Uterus (tissue), 4 donors: Measurements from ENCODE around the gene WNK1. TPM values are rescaled to one million over a fixed set of nuclear protein-coding genes. Genes with fewer than 3 reads are reported as not detected.

Experiments used
- DNase-seq, 2 donors: peaks; one replicate each; pipeline ENCODE4 v3.0.0-alpha.2; 2019 to 2020
- H3K27ac ChIP-seq, 2 donors: fragments of 200-600 bp; sonication (generic); 1 replicate in 1 of 2; 2 replicates in 1 of 2; pipeline ENCODE4 v1.5.1; 2016 to 2018
- H3K27me3 ChIP-seq, 2 donors: fragments of 200-600 bp; sonication (generic); one replicate each; pipeline ENCODE4 v1.5.1; 2018 to 2019; ENCODE audit warnings: control low read depth in 1 of 2
- H3K36me3 ChIP-seq, 2 donors: fragments of 200-600 bp; sonication (generic); one replicate each; pipeline ENCODE4 v1.5.1; 2019; ENCODE audit warnings: control low read depth in 1 of 2
- H3K4me1 ChIP-seq, 2 donors: fragments of 200-600 bp; sonication (generic); one replicate each; pipeline ENCODE4 v1.5.1; 2018 to 2019; ENCODE audit warnings: control low read depth in 1 of 2
- H3K4me3 ChIP-seq, 2 donors: fragments of 200-600 bp; sonication (generic); 1 replicate in 1 of 2; 2 replicates in 1 of 2; pipeline ENCODE4 v1.5.1; 2018 to 2019; ENCODE audit warnings: mild to moderate bottlenecking in 1 of 2
- H3K9me3 ChIP-seq, 2 donors: fragments of 200-600 bp; sonication (generic); one replicate each; pipeline ENCODE4 v1.5.1; 2019; ENCODE audit warnings: control low read depth in 1 of 2
- POLR2A ChIP-seq, 2 donors: fragments of 450-650 bp; IDR thresholded peaks; one replicate each; pipeline ENCODE4 v1.6.1; 2016; ENCODE audit warnings: antibody characterized with exemption in 2 of 2, mild to moderate bottlenecking in 1 of 2, moderate library complexity in 1 of 2
- intact Hi-C: fragments of 100-400 bp; cut with DNase I; formaldehyde crosslinking; loops from one replicate; pipeline ENCODE4 v1.15.1; 2023; ENCODE audit warnings: low total_unique reads
- total RNA-seq, 4 donors: library from RNA; depleted of rRNA in 3 of 4; stranded (reverse); fragments of >200 nt in 3 of 4; gene quantifications; one replicate each; pipeline versions ENCODE4 v1.1.0 to v1.2.4, GENCODE V29; 2014 to 2023
- TF ChIP-seq, protein P1 (sequence below), 4 experiments: fragments of 200-600 bp in 2 of 4; fragments of 450-650 bp in 2 of 4; sonication (generic) in 2 of 4; IDR thresholded peaks; one replicate each; pipeline ENCODE4 v1.5.1; 2016 to 2019; ENCODE audit warnings: antibody characterized with exemption in 4 of 4, mild to moderate bottlenecking in 2 of 4, moderate library complexity in 1 of 4
- donor health status: DM: yes; HTN: yes; CAD: no.

WNK1 gene
- total RNA-seq, 4 donors from 2014 or later, result 57.1 to 208 (median 81.0) TPM

DNA sequence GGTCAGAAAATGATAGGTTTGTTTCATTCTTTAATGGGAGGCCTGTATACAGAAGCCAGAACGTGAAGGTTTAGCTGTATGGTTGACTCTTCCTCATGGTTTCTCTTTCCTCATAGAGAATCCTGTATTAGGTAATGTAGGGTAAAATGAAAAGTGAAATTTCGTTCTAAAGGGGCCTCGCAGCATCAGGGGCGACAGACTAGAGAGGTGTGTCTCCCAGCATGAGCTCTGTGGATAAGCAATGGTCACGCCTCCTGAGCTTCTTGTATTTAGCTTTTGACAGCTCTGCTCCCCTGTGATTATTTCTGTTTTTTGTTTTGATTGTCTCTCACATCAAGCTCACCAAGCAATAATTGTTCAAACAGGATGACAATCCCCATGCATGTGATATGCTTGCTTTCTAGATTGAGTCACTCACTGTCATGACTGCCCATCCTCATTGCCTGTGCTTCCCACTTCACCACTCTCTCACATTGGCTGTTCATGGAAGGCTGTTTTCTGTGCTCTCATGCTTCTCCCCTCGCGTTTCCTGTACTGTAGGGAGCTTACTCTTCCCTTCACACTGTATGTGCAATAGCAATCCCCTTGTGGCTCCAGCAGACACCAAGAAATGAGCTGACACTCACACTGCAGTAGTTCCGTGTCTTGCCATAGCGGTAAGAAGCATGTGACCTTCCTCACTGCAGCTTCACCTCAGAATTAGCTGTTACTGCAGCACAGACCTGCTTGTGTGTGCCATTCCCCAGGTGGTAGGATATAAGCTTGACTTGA is 153.1 kb downstream of the WNK1 start:
- DNase-seq, result no peak
- H3K4me3 ChIP-seq, result no peak overlapping the region
- no peak for TF ChIP-seq POLR2A (IDR thresholded peaks at IDR 0.05)
- TF ChIP-seq, protein P1, sequence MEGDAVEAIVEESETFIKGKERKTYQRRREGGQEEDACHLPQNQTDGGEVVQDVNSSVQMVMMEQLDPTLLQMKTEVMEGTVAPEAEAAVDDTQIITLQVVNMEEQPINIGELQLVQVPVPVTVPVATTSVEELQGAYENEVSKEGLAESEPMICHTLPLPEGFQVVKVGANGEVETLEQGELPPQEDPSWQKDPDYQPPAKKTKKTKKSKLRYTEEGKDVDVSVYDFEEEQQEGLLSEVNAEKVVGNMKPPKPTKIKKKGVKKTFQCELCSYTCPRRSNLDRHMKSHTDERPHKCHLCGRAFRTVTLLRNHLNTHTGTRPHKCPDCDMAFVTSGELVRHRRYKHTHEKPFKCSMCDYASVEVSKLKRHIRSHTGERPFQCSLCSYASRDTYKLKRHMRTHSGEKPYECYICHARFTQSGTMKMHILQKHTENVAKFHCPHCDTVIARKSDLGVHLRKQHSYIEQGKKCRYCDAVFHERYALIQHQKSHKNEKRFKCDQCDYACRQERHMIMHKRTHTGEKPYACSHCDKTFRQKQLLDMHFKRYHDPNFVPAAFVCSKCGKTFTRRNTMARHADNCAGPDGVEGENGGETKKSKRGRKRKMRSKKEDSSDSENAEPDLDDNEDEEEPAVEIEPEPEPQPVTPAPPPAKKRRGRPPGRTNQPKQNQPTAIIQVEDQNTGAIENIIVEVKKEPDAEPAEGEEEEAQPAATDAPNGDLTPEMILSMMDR (IDR thresholded peaks at IDR 0.05), result no peak
- H3K9me3 ChIP-seq, result no peaks in the 10 kb centered on the region
- no peaks in the 10 kb centered on the region for H3K27me3 ChIP-seq
- H3K4me1 ChIP-seq, result no peaks in the 10 kb centered on the region
- no peak overlapping the region for H3K27ac ChIP-seq
- intact Hi-C loops, result no loop called here
- no peaks in the 10 kb centered on the region for H3K36me3 ChIP-seq

DNA sequence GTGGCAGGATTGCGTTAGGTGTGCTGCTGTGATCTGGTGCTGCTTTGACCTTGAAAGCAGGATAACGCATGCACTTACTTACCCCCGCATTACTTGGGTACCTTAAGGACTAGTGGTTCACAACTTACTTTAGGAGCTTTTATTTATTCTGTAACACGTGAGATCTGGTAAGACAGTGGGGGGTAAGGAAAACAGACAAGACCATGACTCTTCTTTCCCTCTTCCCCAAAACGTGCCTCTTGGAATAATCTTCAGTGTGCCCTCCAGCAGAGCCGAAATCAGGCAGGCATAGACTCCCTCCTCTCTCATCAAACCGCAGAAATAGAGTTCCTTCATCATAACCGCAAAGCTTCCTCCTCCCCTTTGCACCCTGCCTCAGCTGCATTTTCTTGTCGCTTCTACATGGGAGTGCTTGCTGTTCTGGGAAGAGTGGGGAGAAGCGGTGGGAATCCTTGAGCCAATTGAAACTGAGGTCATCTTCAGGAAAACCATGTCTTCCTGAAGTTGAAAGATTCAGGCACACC is 153.7 kb downstream of the WNK1 start:
- no peaks in the 10 kb centered on the region for H3K36me3 ChIP-seq
- no peaks in the 10 kb centered on the region for H3K9me3 ChIP-seq
- intact Hi-C loops, result no loop called here
- H3K27me3 ChIP-seq, result no peaks in the 10 kb centered on the region
- no peak overlapping the region for H3K27ac ChIP-seq
- TF ChIP-seq, protein P1 (IDR thresholded peaks at IDR 0.05), result no peak
- no peak for TF ChIP-seq POLR2A (IDR thresholded peaks at IDR 0.05)
- H3K4me3 ChIP-seq, result no peak overlapping the region
- H3K4me1 ChIP-seq, result no peaks in the 10 kb centered on the region
- DNase-seq, result no peak

DNA sequence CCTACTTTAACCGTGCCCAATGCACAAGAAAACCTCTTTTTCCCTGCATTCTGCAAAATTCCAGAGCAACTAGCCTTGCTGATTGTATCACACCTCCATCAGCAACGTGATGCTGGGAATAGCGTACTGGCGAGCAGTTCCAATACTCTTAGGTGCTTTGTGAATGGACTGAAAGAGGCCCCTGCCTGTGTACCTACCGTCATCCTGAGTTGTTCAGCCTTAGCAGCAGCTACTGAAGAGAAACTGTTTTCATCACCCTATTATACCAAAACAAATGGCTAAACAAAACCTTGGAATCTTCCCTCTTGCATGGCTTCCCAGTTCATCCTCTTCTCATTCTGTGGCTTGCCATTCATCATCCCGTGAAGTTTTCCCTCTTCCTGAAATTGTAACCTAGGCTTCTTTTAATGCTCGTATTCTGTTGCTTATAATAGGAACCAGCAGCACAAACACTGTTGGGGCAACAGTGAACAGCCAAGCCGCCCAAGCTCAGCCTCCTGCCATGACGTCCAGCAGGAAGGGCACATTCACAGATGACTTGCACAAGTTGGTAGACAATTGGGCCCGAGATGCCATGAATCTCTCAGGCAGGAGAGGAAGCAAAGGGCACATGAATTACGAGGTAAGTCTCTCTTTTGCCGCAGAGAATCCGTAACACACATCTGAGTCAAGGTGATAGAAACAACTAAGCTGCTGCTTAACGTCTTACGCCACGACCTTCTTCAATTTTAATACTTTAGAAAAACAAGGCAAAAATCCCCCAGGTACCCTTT is 155.2 kb downstream of the WNK1 start:
- Histone ChIP-seq H3K9me3 (no peaks in the 10 kb centered on the region), H3K27ac (no peak overlapping the region), H3K4me1 (no peaks in the 10 kb centered on the region), H3K4me3 (no peak overlapping the region), H3K36me3 (no peaks in the 10 kb centered on the region), H3K27me3 (no peaks in the 10 kb centered on the region)
- TF ChIP-seq, protein P1 (IDR thresholded peaks at IDR 0.05), result no peak
- TF ChIP-seq POLR2A (IDR thresholded peaks at IDR 0.05), result no peak
- intact Hi-C loops, result no loop called here
- no peak for DNase-seq

DNA sequence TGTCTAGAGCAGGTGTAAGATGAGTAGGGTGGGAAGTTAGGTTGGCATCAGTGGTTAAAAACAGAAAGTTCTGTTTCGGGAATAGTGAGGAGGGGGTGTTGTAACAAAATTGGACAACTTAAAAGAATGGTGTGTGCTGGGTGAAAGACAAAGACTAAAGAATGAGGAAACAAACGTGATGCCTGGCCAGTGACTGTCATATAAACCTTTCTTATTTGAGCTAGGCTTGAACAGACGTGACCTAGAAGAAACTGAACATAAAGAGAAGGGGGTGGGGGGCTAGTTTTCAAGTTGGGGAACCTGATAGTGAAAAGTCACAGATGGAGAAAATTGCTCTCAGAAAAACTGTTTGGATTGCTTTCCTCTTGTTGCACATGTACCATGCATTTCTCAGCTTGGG is 157.5 kb downstream of the WNK1 start:
- intact Hi-C loops, result no loop called here
- Histone ChIP-seq H3K27ac (no peak overlapping the region), H3K4me1 (no peaks in the 10 kb centered on the region), H3K27me3 (no peaks in the 10 kb centered on the region), H3K9me3 (no peaks in the 10 kb centered on the region), H3K4me3 (no peak overlapping the region), H3K36me3 (no peaks in the 10 kb centered on the region)
- no peak for DNase-seq
- TF ChIP-seq POLR2A (IDR thresholded peaks at IDR 0.05), result no peak
- TF ChIP-seq, protein P1 (IDR thresholded peaks at IDR 0.05), result no peak

DNA sequence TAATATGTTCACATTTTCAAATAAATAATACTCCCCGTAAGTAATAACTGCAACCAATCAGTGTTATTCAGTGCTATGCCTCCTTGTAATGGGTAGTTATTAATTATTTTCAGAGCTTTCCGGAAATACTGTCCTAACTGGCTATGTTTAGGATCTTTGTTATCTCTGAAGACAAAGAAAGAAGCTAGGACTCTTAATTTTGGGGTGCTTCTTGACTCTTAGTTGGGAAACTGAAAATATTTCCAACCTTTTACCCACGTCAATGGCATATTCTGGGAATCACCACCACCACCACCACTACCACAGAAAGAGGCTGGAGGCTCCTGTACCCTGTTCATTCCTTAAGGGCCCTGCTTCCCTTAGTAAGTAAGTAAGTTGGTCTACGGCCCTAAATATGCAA is 158.0 kb downstream of the WNK1 start:
- no peaks in the 10 kb centered on the region for H3K4me1 ChIP-seq
- DNase-seq, result no peak
- H3K27ac ChIP-seq, result no peak overlapping the region
- intact Hi-C loops, result no loop called here
- no peaks in the 10 kb centered on the region for H3K36me3 ChIP-seq
- no peaks in the 10 kb centered on the region for H3K9me3 ChIP-seq
- TF ChIP-seq, protein P1 (IDR thresholded peaks at IDR 0.05), result no peak
- TF ChIP-seq POLR2A (IDR thresholded peaks at IDR 0.05), result no peak
- no peak overlapping the region for H3K4me3 ChIP-seq
- no peaks in the 10 kb centered on the region for H3K27me3 ChIP-seq
